ENCODE data around the gene WDFY1. TPM values are rescaled to one million over a fixed set of nuclear protein-coding genes. Genes with fewer than 3 reads are reported as not detected.

The WDFY1 gene
- total RNA-seq, 6 experiments from 2014 or later, result 35.2 to 50.4 (median 44.7) TPM

GRCh38 chr2:223870840-223871611 is 74.1 kb downstream of the WDFY1 start:
- DNase-seq, result no peak
- H3K4me1 Mint-ChIP-seq (ENCODE audit: low read depth), result peaks cover 13% of the 10 kb centered on the region
- H3K9me3 Mint-ChIP-seq, result no peaks in the 10 kb centered on the region
- no peak overlapping the region for H3K27ac Mint-ChIP-seq
- no peak overlapping the region for H3K4me3 Mint-ChIP-seq
- TF ChIP-seq CTCF (IDR thresholded peaks at IDR 0.05), result no peak
- peaks cover 22% of the 10 kb centered on the region for H3K36me3 Mint-ChIP-seq (ENCODE audit: low read depth)
- peaks cover 2% of the 10 kb centered on the region for H3K27me3 Mint-ChIP-seq (ENCODE audit: insufficient read depth)

- Mint-ChIP-seq H3K27ac (no peak overlapping the region), H3K9me3 (no peaks in the 10 kb centered on the region), H3K4me3 (no peak overlapping the region), H3K4me1 (ENCODE audit: low read depth) (peaks cover 16% of the 10 kb centered on the region), H3K27me3 (ENCODE audit: insufficient read depth) (no peaks in the 10 kb centered on the region; the same call in none of the 2 replicates), H3K36me3 (ENCODE audit: low read depth) (peaks cover 15% of the 10 kb centered on the region)
- DNase-seq, result no peak
- no peak for TF ChIP-seq CTCF (IDR thresholded peaks at IDR 0.05)
Measured at GRCh38 chr2:223868005-223868404, 77.1 kb downstream of the WDFY1 start.

- Mint-ChIP-seq H3K27me3 (ENCODE audit: insufficient read depth) (no peaks in the 10 kb centered on the region; the same call in 1 of the 2 replicates), H3K27ac (no peak overlapping the region), H3K4me3 (no peak overlapping the region), H3K9me3 (no peaks in the 10 kb centered on the region), H3K36me3 (ENCODE audit: low read depth) (peaks cover 5% of the 10 kb centered on the region), H3K4me1 (ENCODE audit: low read depth) (peaks cover 19% of the 10 kb centered on the region)
- no peak for TF ChIP-seq CTCF (IDR thresholded peaks at IDR 0.05)
- no peak for DNase-seq
Measured at GRCh38 chr2:223865907-223866508, 79.1 kb downstream of the WDFY1 start.

GRCh38 chr2:223865124-223865523 is 80.0 kb downstream of the WDFY1 start:
- Mint-ChIP-seq H3K4me3 (no peak overlapping the region), H3K27ac (no peak overlapping the region), H3K9me3 (no peaks in the 10 kb centered on the region), H3K36me3 (ENCODE audit: low read depth) (peaks cover 5% of the 10 kb centered on the region), H3K27me3 (ENCODE audit: insufficient read depth) (no peaks in the 10 kb centered on the region; the same call in 1 of the 2 replicates), H3K4me1 (ENCODE audit: low read depth) (peaks cover 26% of the 10 kb centered on the region)
- no peak for DNase-seq
- TF ChIP-seq CTCF (IDR thresholded peaks at IDR 0.05), result no peak

- no peak overlapping the region for H3K27ac Mint-ChIP-seq
- no peaks in the 10 kb centered on the region; the same call in 1 of the 2 replicates for H3K27me3 Mint-ChIP-seq (ENCODE audit: insufficient read depth)
- no peaks in the 10 kb centered on the region for H3K9me3 Mint-ChIP-seq
- no peak overlapping the region for H3K4me3 Mint-ChIP-seq
- H3K36me3 Mint-ChIP-seq (ENCODE audit: low read depth), result no peaks in the 10 kb centered on the region; the same call in 1 of the 2 replicates
- DNase-seq, result no peak
- no peak for TF ChIP-seq CTCF (IDR thresholded peaks at IDR 0.05)
- peaks cover 26% of the 10 kb centered on the region for H3K4me1 Mint-ChIP-seq (ENCODE audit: low read depth)
Measured at GRCh38 chr2:223863491-223863890, 81.6 kb downstream of the WDFY1 start.

All from HFFc6 (cell line).